ENCODE measurements around the gene C1orf21.

DNA sequence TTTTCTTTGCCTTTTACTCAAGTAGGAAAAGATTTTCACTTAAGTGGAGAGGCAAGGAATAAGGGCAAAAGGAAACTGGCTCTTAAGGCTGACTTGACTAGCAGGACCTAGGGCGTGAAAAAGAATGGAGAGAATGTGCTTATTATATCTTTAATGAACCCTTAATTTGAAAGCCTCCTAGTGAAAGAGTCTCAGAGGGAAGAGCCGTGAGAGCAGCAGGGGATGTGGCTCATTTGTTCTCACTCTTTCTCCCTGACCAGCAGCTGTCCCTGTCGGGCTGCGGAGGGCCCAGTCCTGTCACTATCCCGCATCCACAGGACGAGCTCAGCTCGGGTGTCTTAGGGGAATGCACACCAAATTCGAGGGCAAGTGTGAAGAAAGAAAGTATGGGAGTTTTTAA is 187.8 kb downstream of the C1orf21 start:
- TF ChIP-seq, protein P1, sequence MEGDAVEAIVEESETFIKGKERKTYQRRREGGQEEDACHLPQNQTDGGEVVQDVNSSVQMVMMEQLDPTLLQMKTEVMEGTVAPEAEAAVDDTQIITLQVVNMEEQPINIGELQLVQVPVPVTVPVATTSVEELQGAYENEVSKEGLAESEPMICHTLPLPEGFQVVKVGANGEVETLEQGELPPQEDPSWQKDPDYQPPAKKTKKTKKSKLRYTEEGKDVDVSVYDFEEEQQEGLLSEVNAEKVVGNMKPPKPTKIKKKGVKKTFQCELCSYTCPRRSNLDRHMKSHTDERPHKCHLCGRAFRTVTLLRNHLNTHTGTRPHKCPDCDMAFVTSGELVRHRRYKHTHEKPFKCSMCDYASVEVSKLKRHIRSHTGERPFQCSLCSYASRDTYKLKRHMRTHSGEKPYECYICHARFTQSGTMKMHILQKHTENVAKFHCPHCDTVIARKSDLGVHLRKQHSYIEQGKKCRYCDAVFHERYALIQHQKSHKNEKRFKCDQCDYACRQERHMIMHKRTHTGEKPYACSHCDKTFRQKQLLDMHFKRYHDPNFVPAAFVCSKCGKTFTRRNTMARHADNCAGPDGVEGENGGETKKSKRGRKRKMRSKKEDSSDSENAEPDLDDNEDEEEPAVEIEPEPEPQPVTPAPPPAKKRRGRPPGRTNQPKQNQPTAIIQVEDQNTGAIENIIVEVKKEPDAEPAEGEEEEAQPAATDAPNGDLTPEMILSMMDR (IDR thresholded peaks at IDR 0.05): no peak
- TF ChIP-seq EZH2 (IDR thresholded peaks at IDR 0.05; ENCODE audit: borderline replicate concordance, insufficient read depth, low read depth, low read length, poor library complexity, severe bottlenecking): no peak
